ENCODE results near the gene CAPN14.

Gene CAPN14

GRCh38 chr2:31241625-31242270 is 24.4 kb upstream of the CAPN14 start:
- FAIRE-seq: no peak

- FAIRE-seq: no peak
Measured at GRCh38 chr2:31240381-31241365, 23.4 kb upstream of the CAPN14 start.

DNA sequence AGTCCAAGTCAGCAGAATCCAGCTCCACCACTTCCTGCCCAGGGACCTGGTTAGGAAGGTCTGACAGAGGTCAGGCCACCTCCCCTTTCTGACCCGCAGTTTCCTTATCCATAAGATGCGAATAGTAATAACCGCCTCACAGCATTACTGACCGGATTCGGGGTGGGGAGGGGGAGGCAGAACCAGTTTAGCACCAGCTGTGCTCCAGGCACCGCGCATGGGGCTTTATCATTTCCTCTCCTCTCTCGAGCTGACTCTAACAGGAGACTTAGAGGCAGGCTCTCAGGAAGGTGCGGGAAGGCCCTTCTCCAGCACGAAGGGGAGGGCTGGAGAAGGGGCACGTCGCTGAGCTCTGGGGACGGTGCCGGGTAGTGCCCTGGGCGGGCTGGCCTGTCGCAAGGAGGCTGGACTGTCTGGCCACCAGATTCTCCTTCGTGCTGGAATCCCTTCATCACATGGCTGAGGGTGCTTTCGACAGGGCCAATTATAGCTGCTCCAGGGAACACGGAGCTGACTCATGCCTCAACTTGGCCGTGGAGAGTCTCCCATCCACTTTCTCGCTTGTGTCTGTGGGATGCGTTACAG is 22.4 kb upstream of the CAPN14 start:
- no peak for FAIRE-seq

- FAIRE-seq: no peak
Measured at GRCh38 chr2:31238906-31239592, 21.7 kb upstream of the CAPN14 start.

GRCh38 chr2:31238126-31238905 is 21.0 kb upstream of the CAPN14 start:
- no peak for FAIRE-seq

GRCh38 chr2:31237348-31238017 is 20.2 kb upstream of the CAPN14 start:
- FAIRE-seq: no peak

- no peak for FAIRE-seq
Measured at GRCh38 chr2:31236433-31237205, 19.3 kb upstream of the CAPN14 start.

- FAIRE-seq: no peak
Measured at GRCh38 chr2:31235504-31235902, 18.2 kb upstream of the CAPN14 start.

- no peak for FAIRE-seq
Measured at GRCh38 chr2:31234683-31235503, 17.6 kb upstream of the CAPN14 start.

GRCh38 chr2:31233741-31234682 is 16.7 kb upstream of the CAPN14 start, which contains the start of gene EHD3:
Gene EHD3 (plus strand): TSS chr2:31234152. CDS start chr2:31234622, 470 bp downstream.
- FAIRE-seq: peak; percentile 55

- FAIRE-seq: no peak
Measured at GRCh38 chr2:31233231-31233630, 15.9 kb upstream of the CAPN14 start.

- FAIRE-seq: no peak
Measured at GRCh38 chr2:31232586-31232985, 15.3 kb upstream of the CAPN14 start.

GRCh38 chr2:31231571-31232302 is 14.4 kb upstream of the CAPN14 start:
- FAIRE-seq: no peak

DNA sequence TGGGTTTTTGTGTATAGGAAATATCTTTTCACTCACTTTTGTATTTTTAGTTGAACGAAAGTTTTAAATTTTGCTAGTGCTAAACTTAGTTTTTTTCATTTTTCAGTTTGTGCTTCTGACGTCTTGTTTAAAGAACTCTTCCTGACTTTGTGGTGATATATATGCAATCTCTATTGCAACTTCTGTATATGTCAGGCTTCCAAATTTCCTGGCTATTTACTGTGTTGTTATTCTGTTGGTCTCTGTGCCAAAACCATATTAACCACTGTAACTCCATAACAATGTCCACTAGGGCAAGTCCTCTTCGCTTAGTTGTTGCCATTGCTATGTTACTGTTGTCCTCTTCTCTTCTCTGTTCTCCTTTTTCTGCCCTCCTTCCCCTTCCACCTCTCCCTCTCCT is 13.4 kb upstream of the CAPN14 start:
- FAIRE-seq: no peak

DNA sequence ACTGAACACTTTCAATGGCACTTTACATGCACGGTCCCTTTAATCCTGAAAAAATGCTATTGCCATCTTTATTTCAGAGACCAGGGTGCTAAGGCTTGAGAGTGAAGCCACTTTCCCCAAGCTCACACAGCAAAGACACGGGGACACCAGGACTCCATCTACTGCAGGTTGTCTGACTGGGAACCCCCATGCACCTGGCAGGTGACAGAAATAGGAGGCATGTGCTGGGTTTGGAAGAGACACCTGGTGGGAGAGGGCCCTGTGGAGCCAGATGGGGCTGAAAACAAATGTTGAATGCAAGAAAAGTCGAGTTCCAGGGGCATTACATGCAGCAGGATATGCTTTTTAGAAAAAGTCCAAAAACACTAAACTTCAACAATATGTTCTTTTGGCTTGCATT is 11.4 kb upstream of the CAPN14 start:
- no peak for FAIRE-seq

DNA sequence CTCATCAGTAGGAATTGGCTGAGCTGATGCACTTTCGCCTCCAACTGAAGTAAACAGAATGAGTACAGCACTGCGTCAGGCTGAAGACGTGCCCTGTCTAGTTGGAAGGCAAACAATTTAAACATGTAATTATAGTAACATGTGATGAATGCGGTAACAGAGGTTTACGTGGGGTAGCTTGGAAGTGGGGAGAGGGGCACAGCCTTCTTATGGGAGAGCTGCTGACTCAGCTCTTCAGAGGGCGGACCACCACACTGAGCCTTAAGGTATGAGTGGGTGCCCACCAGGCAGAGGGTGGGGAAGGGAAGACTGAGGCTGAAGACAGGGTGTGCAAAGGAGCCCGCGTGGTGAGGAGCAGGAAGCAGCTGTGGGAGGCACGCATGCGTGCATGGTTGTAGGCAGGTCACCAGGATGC is 10.4 kb upstream of the CAPN14 start:
- FAIRE-seq: no peak

DNA sequence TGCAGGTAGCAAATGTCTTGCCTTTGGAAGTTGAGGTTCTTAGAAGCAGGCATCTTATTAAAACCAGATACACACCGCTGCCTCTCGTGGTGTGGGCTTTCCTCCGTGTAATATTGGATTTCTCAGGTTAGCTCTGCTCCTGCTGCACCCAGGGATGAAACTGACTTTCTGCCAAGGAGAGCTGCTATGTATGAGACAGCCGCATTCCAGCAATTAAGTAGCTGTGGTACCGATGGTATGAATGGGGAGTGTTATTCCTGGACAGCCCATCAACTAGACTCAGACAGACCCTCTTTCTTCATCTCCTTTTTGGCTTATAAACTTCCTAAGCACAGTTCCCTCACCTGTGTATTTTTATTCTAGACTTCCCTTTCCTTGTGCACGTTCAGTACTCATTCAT is 9.8 kb upstream of the CAPN14 start:
- no peak for FAIRE-seq

DNA sequence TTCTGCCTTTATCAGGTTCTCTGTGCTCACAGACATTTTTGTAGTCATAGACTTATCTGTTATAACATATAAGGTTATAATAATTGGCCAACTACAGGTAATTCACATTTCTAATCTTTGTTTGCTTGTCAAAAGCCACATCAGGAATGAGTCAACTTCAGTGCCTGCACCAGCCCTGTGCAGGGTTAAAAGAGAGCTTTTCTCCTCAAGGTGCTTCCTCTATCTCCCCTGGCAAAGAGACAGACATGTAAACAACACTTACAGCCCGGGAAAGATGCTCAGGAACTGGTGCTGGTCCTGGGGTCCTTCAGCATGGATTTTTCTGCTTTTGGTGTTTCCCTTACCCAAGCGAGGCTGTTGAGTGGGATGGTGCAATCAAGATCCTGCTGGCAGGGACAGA is 9.0 kb upstream of the CAPN14 start:
- no peak for FAIRE-seq

Data from endometrium (tissue), 2 donors.